Measurements from ENCODE around the gene SETD7.

SETD7 gene

GRCh38 chr4:139506774-139507173 lies 49.2 kb downstream of the SETD7 start:
- no peak for DNase-seq (ENCODE audit: low read depth)
- no peak for TF ChIP-seq CTCF (IDR thresholded peaks at IDR 0.05; ENCODE audit: low read depth, low read length, missing control alignments)
- in situ Hi-C loops (cut with HindIII; ENCODE audit: low sequenced_read_pairs) = no loop called here
- H3K4me3 ChIP-seq (ENCODE audit: low read depth, low read length) = no peak overlapping the region

- in situ Hi-C loops (cut with HindIII; ENCODE audit: low sequenced_read_pairs) = no loop called here
- no peak for DNase-seq (ENCODE audit: low read depth)
- no peak overlapping the region for H3K4me3 ChIP-seq (ENCODE audit: low read depth, low read length)
- TF ChIP-seq CTCF (IDR thresholded peaks at IDR 0.05; ENCODE audit: low read depth, low read length, missing control alignments) = no peak
Observed at GRCh38 chr4:139503622-139504166, 52.3 kb downstream of the SETD7 start.

GRCh38 chr4:139501927-139502899 lies 53.8 kb downstream of the SETD7 start:
- no peak for DNase-seq (ENCODE audit: low read depth)
- in situ Hi-C loops (cut with HindIII; ENCODE audit: low sequenced_read_pairs) = no loop called here
- no peak overlapping the region for H3K4me3 ChIP-seq (ENCODE audit: low read depth, low read length)
- TF ChIP-seq CTCF (IDR thresholded peaks at IDR 0.05; ENCODE audit: low read depth, low read length, missing control alignments) = no peak

- DNase-seq (ENCODE audit: low read depth) = no peak
- no peak for TF ChIP-seq CTCF (IDR thresholded peaks at IDR 0.05; ENCODE audit: low read depth, low read length, missing control alignments)
- in situ Hi-C loops (cut with HindIII; ENCODE audit: low sequenced_read_pairs) = no loop called here
Observed at GRCh38 chr4:139501527-139501926, 54.5 kb downstream of the SETD7 start.

GRCh38 chr4:139501117-139501516 lies 54.9 kb downstream of the SETD7 start:
- in situ Hi-C loops (cut with HindIII; ENCODE audit: low sequenced_read_pairs) = no loop called here
- DNase-seq (ENCODE audit: low read depth) = no peak
- TF ChIP-seq CTCF (IDR thresholded peaks at IDR 0.05; ENCODE audit: low read depth, low read length, missing control alignments) = no peak
- no peak overlapping the region for H3K4me3 ChIP-seq (ENCODE audit: low read depth, low read length)

More at GRCh38 chr4:139501527-139501926, 54.5 kb downstream of the SETD7 start:
- no peak overlapping the region for H3K4me3 ChIP-seq (ENCODE audit: low read depth, low read length)

GRCh38 chr4:139499186-139499585 lies 56.8 kb downstream of the SETD7 start:
- H3K4me3 ChIP-seq (ENCODE audit: low read depth, low read length) = no peak overlapping the region
- no peak for DNase-seq (ENCODE audit: low read depth)
- in situ Hi-C loops (cut with HindIII; ENCODE audit: low sequenced_read_pairs) = no loop called here
- no peak for TF ChIP-seq CTCF (IDR thresholded peaks at IDR 0.05; ENCODE audit: low read depth, low read length, missing control alignments)
